ENCODE results near the gene SLC18A2.

Gene SLC18A2

DNA sequence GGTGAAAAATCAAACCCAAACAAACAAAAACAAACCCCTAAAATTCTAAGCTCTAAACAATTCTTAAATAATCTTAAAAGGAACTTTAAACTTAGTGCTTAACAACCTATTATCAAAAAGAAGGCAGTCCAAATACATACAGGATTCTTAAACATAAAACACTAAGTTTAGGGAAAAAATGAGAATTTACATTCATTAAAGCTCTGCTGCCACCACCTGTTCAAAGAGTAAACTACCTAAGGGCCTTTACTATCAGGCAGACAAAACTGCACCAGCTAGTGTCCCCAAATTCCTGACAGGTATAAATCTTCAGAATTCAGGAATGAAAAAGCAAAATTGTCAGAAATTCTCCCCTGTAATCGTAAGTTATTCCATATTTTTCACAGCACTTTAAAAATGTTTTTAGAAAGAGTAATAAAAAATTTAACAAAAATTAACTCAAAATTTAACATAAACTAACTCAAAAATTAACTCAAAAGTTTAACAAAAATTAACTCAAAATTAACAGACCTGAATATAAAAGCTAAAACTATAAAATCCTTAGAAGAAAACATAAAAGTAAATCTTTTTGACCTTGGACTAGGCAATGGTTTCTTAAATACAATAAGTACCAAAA lies 79.2 kb downstream of the SLC18A2 start:
- no peak for DNase-seq

GRCh38 chr10:117322260-117322659 lies 81.3 kb downstream of the SLC18A2 start:
- DNase-seq, result no peak

GRCh38 chr10:117324367-117324766 lies 83.5 kb downstream of the SLC18A2 start:
- DNase-seq, result no peak

DNA sequence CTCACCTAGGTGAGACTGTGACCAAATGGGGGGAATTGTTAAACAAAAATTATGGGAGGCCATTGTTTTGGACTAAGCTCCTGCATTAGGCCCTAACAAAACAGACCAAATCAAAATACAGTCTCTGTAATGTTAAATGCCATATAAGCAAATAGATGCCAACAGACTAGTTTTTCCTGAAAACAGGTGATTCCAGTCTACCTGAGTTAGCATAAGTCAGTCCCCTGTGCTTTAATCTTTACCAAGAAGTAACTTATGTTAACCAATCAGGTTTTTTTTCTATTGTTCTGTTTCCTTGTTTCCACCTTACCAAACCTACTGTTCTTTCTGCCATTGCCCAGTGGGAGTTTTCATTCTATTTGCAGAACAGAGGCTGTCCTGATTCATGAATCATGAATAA lies 86.3 kb downstream of the SLC18A2 start:
- no peak for DNase-seq
